Activated gamma-delta T cell treated with Interleukin-2 at 50 U/mL for 16 hours (primary cell): Measurements from ENCODE around the gene TAAR2.
"Not testable (repeated sequence)": the region's sequence is repeated elsewhere in the genome, so short reads cannot be mapped to it uniquely, and the experiment has no call there.

Source experiments
- DNase-seq: peaks from one replicate; pipeline ENCODE4 v3.0.0-alpha.2; 2020

Gene TAAR2

DNA sequence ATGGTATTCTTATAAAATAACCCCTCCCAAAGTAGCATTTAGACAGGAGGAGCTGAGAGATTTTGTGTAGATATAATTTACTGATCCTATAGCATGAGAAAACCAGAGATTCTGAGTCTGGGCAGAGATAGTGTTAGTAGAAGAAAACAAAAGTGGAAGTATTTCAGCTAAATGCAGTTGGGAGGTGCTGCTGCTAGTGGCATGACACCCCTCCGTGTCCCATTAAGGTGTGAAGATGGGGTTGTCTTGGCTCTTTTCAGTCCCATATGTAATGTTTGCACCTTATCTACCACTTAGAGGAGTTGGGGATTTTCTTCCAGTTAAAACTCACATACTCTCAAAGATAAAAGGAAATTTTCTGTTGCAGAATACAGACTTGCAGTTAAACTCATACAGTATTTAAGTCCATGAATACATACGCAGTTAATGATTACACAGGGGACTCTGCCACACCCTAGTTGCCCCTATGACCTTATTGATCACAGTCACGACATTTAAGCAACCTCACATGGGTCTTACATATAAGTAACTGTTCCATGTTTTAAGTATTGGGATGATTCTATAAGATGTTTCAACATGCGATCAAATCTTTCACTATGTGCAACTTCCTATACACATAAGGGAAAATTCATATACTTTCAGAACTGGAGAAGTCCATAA is 11.5 kb downstream of the TAAR2 start:
- no peak for DNase-seq

DNA sequence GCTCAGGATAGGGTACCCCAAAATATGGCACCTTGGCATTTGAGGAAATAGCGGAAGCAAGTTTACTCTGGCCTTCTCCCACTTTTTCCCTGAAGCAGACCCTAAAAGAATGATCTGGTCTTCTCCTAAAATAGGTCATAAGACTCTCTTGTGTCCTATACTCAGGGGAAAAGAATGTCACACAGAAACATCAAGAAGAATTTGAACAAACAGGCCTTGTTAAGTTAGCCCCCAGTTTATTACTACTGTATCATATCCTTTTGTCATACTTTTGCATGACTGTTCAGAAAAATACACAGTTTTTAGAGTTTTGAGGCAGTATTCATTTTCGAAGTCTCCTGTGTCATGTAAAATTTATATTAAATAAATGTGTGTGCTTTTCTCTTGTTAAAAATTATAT is 12.5 kb downstream of the TAAR2 start:
- DNase-seq, result no peak

DNA sequence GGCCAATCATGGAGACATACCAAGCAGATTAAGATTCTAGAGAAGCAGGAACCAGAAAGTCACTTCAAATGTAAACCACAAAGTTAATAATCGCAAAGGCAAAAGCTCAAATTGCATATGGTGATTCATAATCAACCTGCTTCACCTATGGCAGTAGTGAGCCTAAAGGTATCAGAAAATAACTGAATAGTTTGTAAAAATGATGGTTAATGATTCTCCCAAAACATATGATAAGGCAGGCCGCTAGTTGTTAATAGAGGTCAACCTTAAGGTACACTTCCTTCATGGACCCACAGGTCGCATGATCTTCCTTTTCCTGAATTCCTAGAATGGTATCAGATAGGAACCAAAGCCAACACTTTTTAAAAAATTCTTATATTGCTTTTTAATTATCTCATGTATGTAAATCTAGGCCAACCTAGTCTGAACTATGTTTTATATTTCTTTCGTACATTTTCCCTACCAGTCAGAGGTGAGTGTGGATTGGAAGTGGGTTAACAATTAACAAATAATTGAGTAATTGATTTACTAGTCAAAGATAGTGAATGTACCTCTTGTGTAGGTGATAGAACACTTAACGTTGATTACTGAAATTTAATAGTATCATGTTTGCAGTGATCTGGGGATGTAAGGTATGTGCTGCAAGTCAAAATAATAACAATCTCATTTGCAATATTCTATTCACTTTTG is 16.4 kb downstream of the TAAR2 start:
- no peak for DNase-seq

DNA sequence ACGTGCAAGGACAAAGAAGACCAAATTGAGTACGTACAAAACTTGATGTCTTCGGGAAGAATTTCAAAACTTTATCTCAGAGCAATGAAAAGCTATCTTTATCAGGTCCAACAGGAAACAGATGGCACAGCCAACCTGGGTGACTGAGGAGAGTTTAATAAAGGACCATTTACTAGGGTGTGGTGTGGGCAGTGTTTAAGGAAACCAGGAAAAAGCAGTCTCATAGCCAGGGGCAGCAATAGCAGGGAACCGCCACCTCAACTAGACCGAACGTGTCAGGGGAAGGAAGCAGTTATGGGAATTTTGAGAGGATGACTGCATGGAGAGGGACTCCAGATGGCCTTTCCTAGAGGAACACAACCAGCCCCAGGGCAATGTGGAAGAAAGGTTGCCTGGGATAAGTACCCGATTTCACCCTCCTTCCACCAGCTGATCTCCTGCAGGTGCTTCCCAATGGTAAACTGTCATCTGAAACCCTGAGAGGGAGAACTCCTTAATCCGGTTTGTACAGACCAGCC is 19.4 kb downstream of the TAAR2 start:
- DNase-seq, result no peak

DNA sequence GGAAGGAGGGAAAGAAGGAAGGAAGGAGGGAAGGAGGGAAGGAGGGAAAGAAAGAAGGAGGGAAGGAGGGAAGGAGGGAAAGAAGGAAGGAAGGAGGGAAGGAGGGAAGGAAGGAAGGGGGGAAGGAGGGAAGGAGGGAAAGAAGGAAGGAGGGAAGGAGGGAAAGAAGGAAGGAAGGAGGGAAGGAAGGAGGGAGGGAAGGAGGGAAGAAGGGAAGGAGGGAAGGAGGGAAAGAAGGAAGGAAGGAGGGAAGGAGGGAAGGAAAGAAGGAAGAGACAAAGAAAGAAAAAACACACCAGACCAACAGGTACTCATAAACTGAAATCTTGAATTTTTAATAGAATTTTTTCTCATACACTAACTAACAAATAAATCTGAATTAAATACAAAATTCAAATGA is 23.2 kb downstream of the TAAR2 start:
- DNase-seq, result not testable (repeated sequence)

DNA sequence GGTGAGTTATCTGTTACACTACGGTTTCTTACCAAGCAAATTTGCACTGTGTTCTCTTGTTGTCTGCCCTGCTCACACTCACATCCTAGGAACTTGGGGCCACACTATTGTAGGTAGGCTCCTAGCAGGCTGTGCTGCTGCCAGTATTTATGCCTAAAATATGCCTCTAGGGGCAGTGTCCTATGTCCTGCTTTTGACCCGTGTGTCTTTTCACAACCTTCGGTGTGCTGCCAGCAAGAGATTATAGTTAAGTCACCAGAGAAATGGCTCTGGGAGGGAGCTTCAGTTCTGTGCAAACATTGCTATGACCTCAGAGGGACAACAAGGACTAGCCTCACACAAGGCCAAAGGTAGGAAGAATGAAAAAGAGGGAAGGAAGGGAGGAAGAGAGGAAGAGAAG is 25.6 kb downstream of the TAAR2 start:
- no peak for DNase-seq

DNA sequence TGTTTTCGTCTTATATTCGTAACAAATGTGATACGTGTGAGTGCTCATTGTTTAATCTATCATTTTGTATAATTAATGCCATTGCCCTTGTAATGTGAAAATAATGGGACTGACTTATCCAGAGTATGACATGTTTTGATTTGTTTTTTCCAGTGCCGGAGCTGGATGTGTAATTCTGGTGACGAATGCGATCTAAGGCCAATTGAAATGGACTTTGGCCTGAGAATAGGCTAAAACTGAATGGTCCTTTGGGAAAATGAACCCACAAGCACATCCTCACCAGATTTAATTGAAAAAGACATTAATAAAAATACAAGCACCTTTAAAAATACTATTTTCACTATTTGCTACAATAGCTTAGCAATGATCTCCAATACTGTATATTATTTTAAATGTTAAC is 27.9 kb downstream of the TAAR2 start:
- no peak for DNase-seq

DNA sequence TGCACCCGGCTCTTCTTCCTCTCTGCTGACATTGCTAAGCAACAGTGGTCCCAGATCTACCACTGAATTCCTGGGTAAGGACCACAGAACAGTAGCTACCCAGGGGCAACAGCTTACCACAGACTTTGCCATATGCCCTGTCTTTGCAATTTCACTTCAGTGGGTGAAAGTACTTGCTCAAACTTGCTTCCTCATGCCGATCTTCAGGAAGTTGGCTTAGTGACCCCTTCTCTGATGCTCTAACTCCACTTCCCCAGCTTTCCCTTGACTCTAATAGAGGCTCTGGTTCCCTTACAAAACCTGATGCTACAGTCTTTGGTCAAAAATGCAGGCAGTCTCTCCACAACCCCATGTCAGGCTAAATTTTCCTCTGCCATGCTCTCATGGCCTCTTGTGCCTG is 31.2 kb downstream of the TAAR2 start:
- no peak for DNase-seq

DNA sequence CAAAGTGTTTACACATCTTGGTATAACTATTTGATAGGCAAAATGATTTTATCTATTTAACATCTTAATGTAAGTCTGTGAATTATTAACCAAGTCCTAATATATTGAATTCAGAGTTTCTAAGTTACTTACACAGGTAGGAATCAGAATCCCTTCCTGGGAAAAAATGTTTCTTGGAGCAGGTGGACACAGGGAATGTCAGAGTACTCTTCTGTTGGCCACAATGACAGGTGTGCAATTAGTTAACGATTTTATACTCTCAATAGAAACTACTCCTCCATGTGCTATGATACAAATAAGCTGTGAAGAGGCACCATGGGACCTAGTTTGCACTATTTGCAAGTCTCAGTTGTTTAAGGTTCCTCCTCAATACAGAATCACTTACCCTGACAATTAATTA is 33.7 kb downstream of the TAAR2 start:
- DNase-seq, result no peak

DNA sequence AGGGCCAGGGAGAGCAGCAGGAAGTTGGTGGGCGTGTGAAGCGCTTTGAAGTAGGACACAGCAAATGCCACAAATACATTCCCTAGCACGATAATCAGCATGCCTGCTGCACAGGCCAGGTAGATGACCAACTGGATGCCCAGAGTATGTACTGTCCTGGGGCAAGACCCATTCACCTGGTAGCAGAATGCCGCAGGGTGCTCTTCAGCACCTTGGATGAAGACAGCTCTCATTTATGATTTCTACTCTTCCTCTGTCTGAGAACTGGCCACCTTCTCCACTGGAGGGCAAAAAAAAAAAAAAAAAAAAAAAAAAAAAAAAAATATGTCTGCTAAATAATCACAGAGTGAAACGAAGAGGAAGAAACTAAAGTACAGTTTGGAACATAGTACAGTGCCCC is 34.6 kb downstream of the TAAR2 start, which contains the start of gene TAAR5:
TAAR5 (minus strand) TSS at position 288 of the 400 bp plus-strand sequence; CDS start at position 233, 55 bp downstream.
- no peak for DNase-seq

DNA sequence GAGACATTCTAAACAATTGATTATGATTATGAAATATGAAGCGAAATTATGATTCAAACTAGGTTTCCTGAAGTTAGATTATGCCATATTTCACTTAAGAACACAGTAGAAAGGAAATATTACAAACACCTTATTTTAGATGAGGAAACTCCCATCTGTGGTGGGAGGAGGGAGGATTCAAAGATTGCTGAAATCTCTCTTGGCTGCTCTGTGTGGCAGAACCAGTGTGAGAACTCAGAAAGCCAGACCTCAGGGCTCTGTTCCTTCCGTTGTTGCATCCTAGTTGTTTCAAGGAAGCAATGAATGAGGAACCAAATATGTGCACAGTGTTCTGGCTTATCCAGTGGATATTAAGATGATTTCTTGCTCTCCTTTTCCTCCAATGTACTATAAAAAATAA is 36.7 kb downstream of the TAAR2 start:
- DNase-seq, result no peak

DNA sequence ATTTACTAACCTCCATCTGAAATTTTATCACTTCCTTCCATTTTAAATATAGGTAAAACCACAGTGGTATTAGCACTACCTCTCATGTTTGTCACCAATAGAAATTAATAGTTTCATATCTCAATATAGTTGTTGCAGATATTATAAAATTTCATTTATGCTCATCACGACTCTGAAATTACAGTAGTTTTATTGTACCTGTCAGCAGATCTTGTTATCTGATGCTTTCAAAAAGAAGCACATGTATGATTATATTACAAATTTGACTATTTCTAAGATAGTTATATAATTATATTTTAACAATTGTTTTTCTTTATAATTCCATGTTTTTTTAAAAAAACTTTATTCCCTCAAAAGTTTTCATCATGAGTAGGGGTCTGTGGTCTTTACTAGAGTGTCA is 39.4 kb downstream of the TAAR2 start:
- no peak for DNase-seq

DNA sequence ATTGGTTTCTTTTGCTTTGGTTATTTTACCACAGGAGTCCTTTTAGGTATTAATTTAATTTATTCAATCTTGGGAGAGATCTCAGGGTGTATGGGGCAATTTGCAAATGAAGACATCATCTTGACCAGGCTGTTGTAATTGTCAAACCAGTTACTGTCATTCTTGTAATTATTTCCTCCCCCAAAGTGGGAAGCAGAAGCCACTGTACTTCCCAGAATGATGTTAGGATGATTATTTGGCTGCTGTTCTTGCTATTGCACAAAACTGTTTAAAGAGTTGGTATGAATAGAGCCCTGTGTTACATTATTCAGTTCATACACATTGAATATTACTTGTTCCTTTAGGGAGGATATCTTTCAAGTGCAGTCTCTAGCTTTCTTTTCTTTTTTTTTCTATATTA is 52.3 kb downstream of the TAAR2 start:
- DNase-seq, result no peak

DNA sequence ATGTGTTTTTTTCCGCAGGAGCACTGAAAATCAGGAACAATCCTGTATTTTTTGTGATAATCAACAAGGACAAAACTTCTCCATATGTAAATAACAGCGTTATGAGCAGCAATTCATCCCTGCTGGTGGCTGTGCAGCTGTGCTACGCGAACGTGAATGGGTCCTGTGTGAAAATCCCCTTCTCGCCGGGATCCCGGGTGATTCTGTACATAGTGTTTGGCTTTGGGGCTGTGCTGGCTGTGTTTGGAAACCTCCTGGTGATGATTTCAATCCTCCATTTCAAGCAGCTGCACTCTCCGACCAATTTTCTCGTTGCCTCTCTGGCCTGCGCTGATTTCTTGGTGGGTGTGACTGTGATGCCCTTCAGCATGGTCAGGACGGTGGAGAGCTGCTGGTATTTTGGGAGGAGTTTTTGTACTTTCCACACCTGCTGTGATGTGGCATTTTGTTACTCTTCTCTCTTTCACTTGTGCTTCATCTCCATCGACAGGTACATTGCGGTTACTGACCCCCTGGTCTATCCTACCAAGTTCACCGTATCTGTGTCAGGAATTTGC is 53.8 kb downstream of the TAAR2 start, which contains the start of gene TAAR6:
TAAR6 (plus strand) TSS at position 102 of the 557 bp plus-strand sequence; CDS start at position 102, 0 bp downstream.
- DNase-seq, result no peak

DNA sequence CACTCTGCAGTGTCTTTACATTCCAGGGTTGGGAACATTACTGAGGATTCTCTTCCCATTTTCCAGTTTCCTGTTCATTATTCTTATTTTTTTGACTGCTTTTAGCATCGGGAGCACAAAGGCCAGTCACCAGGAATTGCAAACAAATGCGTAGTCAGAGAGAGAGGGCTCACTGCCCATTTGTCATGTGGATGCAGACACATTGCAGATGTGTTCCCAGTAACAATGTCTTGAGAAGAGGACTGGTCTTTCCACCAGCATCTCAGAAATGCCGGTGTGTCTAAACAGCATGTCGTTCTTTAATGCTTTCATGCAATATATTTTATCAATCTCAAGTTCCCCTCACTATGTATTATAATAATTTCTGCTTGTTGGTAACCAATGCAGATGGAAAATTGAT is 54.9 kb downstream of the TAAR2 start:
- no peak for DNase-seq

DNA sequence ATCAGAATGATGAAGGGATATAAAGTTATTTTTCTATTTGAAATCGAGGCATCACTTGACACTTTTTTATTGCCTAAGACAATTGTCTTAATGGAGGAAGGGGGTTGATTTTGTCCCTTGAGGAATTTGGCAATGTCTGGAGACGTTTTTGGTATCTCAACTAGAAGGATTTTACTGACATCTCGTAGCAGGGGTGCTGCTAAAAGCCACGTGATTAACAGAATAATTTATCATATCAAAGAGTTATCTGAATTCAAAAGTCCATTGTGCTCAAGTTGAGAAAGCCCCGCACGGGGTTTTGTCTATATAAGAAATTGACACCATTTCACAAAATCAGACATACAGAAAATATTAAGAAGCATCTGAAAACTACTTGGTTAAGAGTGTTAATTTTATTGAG is 55.5 kb downstream of the TAAR2 start:
- no peak for DNase-seq

DNA sequence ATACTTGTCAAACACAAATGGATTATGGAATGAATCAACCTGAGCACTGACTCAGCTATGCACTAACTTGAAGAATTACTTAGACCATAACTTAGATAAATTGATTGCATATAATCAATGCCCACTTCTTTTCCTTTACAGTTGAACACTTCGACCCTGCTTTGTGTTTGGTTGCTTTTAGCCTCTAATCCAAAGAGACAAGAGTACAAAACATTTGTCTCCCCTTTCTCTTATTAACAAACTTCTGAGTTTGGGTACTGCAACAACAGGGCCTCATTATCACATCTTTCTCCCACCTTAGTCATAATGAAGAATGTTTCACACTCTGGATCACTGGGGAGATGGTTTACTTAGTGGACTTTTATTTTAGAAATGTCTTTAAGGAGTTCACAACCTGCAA is 56.5 kb downstream of the TAAR2 start:
- no peak for DNase-seq
